ENCODE results near the gene MAST4. TPM values are rescaled to one million over a fixed set of nuclear protein-coding genes. Genes with fewer than 3 reads are reported as not detected.

The MAST4 gene
- total and polyA plus RNA-seq, 2 of the 4 experiments (the other 2 are of a cell fraction) = 4.8 to 6.8 TPM

GRCh38 chr5:66620711-66621110 lies 24.5 kb downstream of the MAST4 start:
- H2BK5ac ChIP-seq (ENCODE audit: low read depth, low read length, poor library complexity, severe bottlenecking) = no peak overlapping the region
- H3K4ac ChIP-seq (ENCODE audit: low read depth, low read length) = no peak overlapping the region
- no peak overlapping the region for H2BK120ac ChIP-seq (ENCODE audit: low read depth, low read length)
- DNase-seq (no peak), ATAC-seq (ENCODE audit: low read depth) (no peak)
- no peaks in the 10 kb centered on the region for H3K9me3 ChIP-seq (ENCODE audit: control insufficient read depth, insufficient read depth, low read length)
- no peak overlapping the region for H3K23ac ChIP-seq (ENCODE audit: low read depth, low read length)
- H3K4me1 ChIP-seq (ENCODE audit: control insufficient read depth, insufficient read depth, low read length) = no peaks in the 10 kb centered on the region
- H3K79me1 ChIP-seq (ENCODE audit: low read depth in 1 of 2, low read length in 2 of 2) = no peaks in the 10 kb centered on the region
- intact Hi-C loops (cut with micrococcal nuclease) = no loop called here
- TF ChIP-seq MAFK (IDR thresholded peaks at IDR 0.05; ENCODE audit: low read depth, low read length) (no peak), CHD1 (IDR thresholded peaks at IDR 0.05; ENCODE audit: low read depth, low read length) (no peak), USF2 (IDR thresholded peaks at IDR 0.05; ENCODE audit: low read depth, low read length) (no peak), RAD21 (IDR thresholded peaks at IDR 0.05; ENCODE audit: low read length) (no peak), ELK1 (IDR thresholded peaks at IDR 0.05; ENCODE audit: borderline replicate concordance, low read depth, low read length) (no peak), MXI1 (IDR thresholded peaks at IDR 0.05; ENCODE audit: borderline replicate concordance, low read depth, low read length) (no peak), CTCF (conservative IDR thresholded peaks at IDR 0.05; ENCODE audit: low read depth, low read length) (no peak)
- H3K9me1 ChIP-seq (ENCODE audit: insufficient read depth, low read length) = no peaks in the 10 kb centered on the region
- no peak overlapping the region for H4K5ac ChIP-seq (ENCODE audit: low read depth, low read length)
- no peak overlapping the region for H4K91ac ChIP-seq (ENCODE audit: insufficient read depth, low read depth, low read length)
- WGBS, 2 experiments (ENCODE audit: extremely low coverage in 2 of 2, insufficient read length in 1 of 2) = no CpG with 5 or more reads among the region's 1 CpG
- H2AK9ac ChIP-seq (replicated peaks; ENCODE audit: low read depth, low read length, poor library complexity) = no peak overlapping the region
- no peak overlapping the region for H3K4me2 ChIP-seq (ENCODE audit: low read depth, low read length)
- H4K8ac ChIP-seq (ENCODE audit: low read depth in 2 of 2, low read length in 2 of 2) = no peak overlapping the region
- H2BK15ac ChIP-seq (ENCODE audit: low read depth, low read length) = no peak overlapping the region
- no peak overlapping the region for H2AFZ ChIP-seq (replicated peaks; ENCODE audit: low read length, poor library complexity)
- no peak overlapping the region for H3K14ac ChIP-seq (replicated peaks; ENCODE audit: low read depth, low read length)
- no peak overlapping the region for H2AK5ac ChIP-seq (ENCODE audit: low read depth, low read length)
- in situ Hi-C loops (cut with MboI; ENCODE audit: low sequenced_read_pairs) = no loop called here
- dilution Hi-C loops (cut with HindIII; ENCODE audit: low sequenced_read_pairs, unreplicated experiment) = no loop called here
- ChIA-PET POLR2A (ENCODE audit: unreplicated experiment) (no interaction called here), CTCF (no interaction called here)
- no peak overlapping the region for H3K9ac ChIP-seq (ENCODE audit: low read depth, low read length)
- H3K36me3 ChIP-seq (ENCODE audit: control insufficient read depth, insufficient read depth, low read length) = no peaks in the 10 kb centered on the region
- no peak overlapping the region for H3K56ac ChIP-seq (ENCODE audit: extremely low read depth, insufficient read depth, low read length)
- no peak overlapping the region for H3K27ac ChIP-seq (ENCODE audit: insufficient read depth, low read length)
- no peaks in the 10 kb centered on the region for H4K20me1 ChIP-seq (ENCODE audit: insufficient read depth, low read length)
- H3K27me3 ChIP-seq (ENCODE audit: control insufficient read depth, insufficient read depth, low read length) = no peaks in the 10 kb centered on the region
- H2BK20ac ChIP-seq (ENCODE audit: low read depth, low read length) = no peak overlapping the region
- no TSS peak for BruUV-seq (replicated peaks)
- no peak overlapping the region for H3K18ac ChIP-seq (ENCODE audit: low read depth, low read length)
- no peak overlapping the region for H3K4me3 ChIP-seq (ENCODE audit: insufficient read depth, low read depth, low read length)

Data from IMR-90 (cell line).